Measurements from ENCODE around the gene PACRG.

Gene PACRG

DNA sequence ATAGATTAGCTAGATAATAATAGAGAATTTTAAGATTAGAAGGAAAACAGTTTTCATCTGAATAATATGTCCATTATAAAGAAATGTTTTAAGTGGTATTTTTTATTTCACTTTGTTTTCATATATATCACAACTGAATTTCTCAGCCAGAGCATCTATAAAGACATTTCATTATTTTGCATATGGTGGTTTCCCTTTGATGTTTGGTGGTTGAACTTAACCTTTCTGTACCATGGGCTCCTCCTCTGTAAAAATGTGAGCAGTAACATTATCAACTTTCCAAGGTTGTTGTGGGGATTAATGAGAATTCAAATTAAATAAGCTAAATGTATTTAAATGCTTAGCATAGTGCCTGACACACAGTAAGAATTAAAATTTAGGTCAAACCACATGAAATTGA is 567.0 kb downstream of the PACRG start:
- no peak for DNase-seq (ENCODE audit: low read depth, low spot score)

GRCh38 chr6:163296835-163297519 is 569.2 kb downstream of the PACRG start:
- Histone ChIP-seq H3K9me3 (ENCODE audit: control insufficient read depth, insufficient read depth, low read length) (no peaks in the 10 kb centered on the region), H3K36me3 (ENCODE audit: control insufficient read depth, insufficient read depth, low read length) (no peaks in the 10 kb centered on the region), H3K27me3 (ENCODE audit: control insufficient read depth, insufficient read depth, low read length) (no peaks in the 10 kb centered on the region), H3K4me3 (ENCODE audit: low read length) (no peak overlapping the region), H3K4me1 (ENCODE audit: control insufficient read depth, insufficient read depth, low read length) (no peaks in the 10 kb centered on the region), H3K27ac (ENCODE audit: low read length) (no peak overlapping the region)
- no CpG with 5 or more reads among the region's 6 CpGs for WGBS (ENCODE audit: insufficient coverage, insufficient read length)
- DNase-seq (ENCODE audit: low read depth, low spot score) = no peak

More for the DNA sequence above, 567.0 kb downstream of the PACRG start:
- Histone ChIP-seq H3K27me3 (ENCODE audit: control insufficient read depth, insufficient read depth, low read length) (no peaks in the 10 kb centered on the region), H3K36me3 (ENCODE audit: control insufficient read depth, insufficient read depth, low read length) (no peaks in the 10 kb centered on the region), H3K27ac (ENCODE audit: low read length) (no peak overlapping the region), H3K4me1 (ENCODE audit: control insufficient read depth, insufficient read depth, low read length) (no peaks in the 10 kb centered on the region), H3K9me3 (ENCODE audit: control insufficient read depth, insufficient read depth, low read length) (no peaks in the 10 kb centered on the region), H3K4me3 (ENCODE audit: low read length) (no peak overlapping the region)

DNA sequence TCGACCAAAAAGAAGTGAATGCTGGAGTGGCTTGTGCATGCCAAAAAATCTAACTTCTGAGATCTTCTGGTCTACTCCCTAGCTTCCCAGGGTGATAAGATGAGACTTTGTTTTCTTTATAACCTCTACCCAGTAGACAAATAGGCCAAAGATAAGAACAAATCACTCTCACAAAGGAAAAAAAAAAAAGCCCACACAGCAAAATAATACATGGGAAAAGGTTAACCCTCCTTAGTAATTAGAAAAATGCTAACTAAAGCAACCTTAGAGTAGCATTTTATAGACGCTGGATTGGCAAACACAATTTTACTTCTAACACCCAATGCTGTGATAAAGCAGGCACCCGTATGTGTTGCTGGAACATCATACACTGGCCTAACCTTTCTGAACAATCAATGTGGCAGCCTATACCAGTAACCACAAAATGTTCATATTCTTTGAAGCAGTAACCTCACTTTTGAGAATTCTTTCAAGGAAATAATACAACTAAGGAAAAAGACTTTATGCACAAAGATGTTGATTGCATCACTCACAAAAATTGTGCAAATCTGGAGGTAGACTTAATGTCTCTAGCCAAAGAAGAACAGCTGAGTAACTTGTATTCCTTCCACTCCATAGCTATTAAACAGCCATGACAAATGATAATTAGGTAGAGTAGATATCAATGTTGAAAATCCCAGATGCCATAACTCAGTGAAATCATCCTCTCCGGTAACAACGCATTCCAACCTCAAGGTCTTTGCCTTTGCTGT is 570.5 kb downstream of the PACRG start:
- H3K4me3 ChIP-seq (ENCODE audit: low read length) = no peak overlapping the region
- no peaks in the 10 kb centered on the region for H3K27me3 ChIP-seq (ENCODE audit: control insufficient read depth, insufficient read depth, low read length)
- H3K36me3 ChIP-seq (ENCODE audit: control insufficient read depth, insufficient read depth, low read length) = no peaks in the 10 kb centered on the region
- H3K4me1 ChIP-seq (ENCODE audit: control insufficient read depth, insufficient read depth, low read length) = no peaks in the 10 kb centered on the region
- no CpG with 5 or more reads among the region's 5 CpGs for WGBS (ENCODE audit: insufficient coverage, insufficient read length)
- H3K9me3 ChIP-seq (ENCODE audit: control insufficient read depth, insufficient read depth, low read length) = no peaks in the 10 kb centered on the region
- no peak overlapping the region for H3K27ac ChIP-seq (ENCODE audit: low read length)
- DNase-seq (ENCODE audit: low read depth, low spot score) = no peak

DNA sequence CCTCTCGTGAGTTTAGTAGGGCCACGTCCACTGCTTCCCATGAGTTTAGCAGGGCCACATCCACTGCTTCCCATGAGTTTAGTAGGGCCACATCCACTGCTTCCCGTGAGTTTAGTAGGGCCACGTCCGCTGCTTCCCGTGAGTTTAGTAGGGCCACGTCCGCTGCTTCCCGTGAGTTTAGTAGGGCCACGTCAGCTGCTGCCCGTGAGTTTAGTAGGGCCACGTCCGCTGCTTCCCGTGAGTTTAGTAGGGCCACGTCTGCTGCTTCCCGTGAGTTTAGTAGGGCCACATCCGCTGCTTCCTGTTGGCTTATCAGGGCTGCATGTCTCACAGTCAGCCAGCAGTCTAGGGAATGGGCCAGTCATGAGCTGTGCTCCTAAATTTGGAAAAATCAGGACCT is 573.1 kb downstream of the PACRG start:
- Histone ChIP-seq H3K27ac (ENCODE audit: low read length) (no peak overlapping the region), H3K4me3 (ENCODE audit: low read length) (no peak overlapping the region), H3K27me3 (ENCODE audit: control insufficient read depth, insufficient read depth, low read length) (no peaks in the 10 kb centered on the region), H3K36me3 (ENCODE audit: control insufficient read depth, insufficient read depth, low read length) (no peaks in the 10 kb centered on the region), H3K9me3 (ENCODE audit: control insufficient read depth, insufficient read depth, low read length) (no peaks in the 10 kb centered on the region), H3K4me1 (ENCODE audit: control insufficient read depth, insufficient read depth, low read length) (no peaks in the 10 kb centered on the region)
- no CpG with 5 or more reads among the region's 17 CpGs for WGBS (ENCODE audit: insufficient coverage, insufficient read length)
- no peak for DNase-seq (ENCODE audit: low read depth, low spot score)

DNA sequence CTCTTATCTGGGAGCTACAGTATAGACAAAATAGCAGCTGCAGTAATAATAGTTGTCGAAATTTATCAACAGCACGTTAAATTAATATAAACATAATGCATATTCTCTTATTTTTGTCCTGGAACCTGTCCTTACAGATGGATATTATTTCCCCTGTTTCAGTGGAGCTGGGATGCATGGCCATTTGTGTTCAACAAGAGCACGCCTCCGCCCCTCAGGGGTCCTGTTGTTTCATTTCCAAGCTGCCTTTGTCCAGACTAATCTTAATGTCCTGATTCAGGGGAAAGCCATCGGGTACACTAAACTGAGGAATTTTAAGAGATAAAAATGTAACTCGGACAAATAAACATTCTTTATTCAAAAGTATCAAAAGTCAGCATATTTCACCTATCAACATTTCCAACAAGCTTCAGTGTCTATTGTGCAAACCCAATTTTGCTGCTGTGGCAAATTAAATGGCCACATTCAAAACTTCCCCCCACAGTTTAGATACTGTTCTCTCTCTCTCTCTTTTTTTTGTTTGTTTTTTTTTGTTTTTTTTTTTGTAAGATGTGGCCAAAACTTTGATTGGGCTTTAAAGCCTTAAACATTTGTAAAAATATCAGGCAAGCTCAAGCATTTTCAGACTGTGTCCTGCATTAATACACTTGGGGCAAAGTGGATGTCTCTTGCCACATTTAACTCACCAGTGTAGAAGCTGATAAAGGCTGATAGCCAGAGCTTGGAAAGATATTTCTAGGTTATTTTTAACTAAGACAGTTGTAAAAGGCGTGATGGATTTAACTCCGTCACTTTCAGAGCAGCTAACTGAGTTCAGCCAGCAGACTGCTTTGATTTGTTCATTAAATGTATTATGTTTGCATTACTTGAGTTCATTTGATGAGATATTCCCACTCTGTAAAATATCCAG is 574.2 kb downstream of the PACRG start:
- H3K27me3 ChIP-seq (ENCODE audit: control insufficient read depth, insufficient read depth, low read length) = no peaks in the 10 kb centered on the region
- H3K27ac ChIP-seq (ENCODE audit: low read length) = no peak overlapping the region
- H3K36me3 ChIP-seq (ENCODE audit: control insufficient read depth, insufficient read depth, low read length) = no peaks in the 10 kb centered on the region
- no peaks in the 10 kb centered on the region for H3K9me3 ChIP-seq (ENCODE audit: control insufficient read depth, insufficient read depth, low read length)
- DNase-seq (ENCODE audit: low read depth, low spot score) = no peak
- no CpG with 5 or more reads among the region's 8 CpGs for WGBS (ENCODE audit: insufficient coverage, insufficient read length)
- H3K4me3 ChIP-seq (ENCODE audit: low read length) = no peak overlapping the region
- H3K4me1 ChIP-seq (ENCODE audit: control insufficient read depth, insufficient read depth, low read length) = no peaks in the 10 kb centered on the region

- H3K27ac ChIP-seq (ENCODE audit: low read length) = no peak overlapping the region
- no peaks in the 10 kb centered on the region for H3K27me3 ChIP-seq (ENCODE audit: control insufficient read depth, insufficient read depth, low read length)
- no peak overlapping the region for H3K4me3 ChIP-seq (ENCODE audit: low read length)
- DNase-seq (ENCODE audit: low read depth, low spot score) = no peak
- no CpG with 5 or more reads among the region's 9 CpGs for WGBS (ENCODE audit: insufficient coverage, insufficient read length)
- no peaks in the 10 kb centered on the region for H3K4me1 ChIP-seq (ENCODE audit: control insufficient read depth, insufficient read depth, low read length)
- no peaks in the 10 kb centered on the region for H3K36me3 ChIP-seq (ENCODE audit: control insufficient read depth, insufficient read depth, low read length)
- no peaks in the 10 kb centered on the region for H3K9me3 ChIP-seq (ENCODE audit: control insufficient read depth, insufficient read depth, low read length)
Measured at GRCh38 chr6:163302747-163303146, 575.0 kb downstream of the PACRG start.

DNA sequence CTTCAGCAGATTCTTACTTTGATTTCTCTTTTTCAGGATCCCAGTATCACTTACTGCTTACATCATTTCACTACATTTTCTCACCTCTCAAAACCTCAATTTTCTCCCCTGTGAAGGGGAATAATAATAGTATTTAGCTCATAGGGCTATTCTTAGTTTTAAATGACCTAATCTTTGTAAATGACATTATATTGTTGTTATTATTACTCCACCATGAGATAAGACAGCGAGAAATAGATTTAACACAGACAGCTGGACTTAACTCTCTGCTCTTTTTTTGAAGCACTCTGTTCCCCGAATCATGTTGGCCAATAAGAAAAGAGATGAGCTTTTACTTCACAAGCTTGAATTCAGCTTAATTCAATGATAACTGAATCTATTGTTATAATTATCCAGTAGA is 578.2 kb downstream of the PACRG start:
- no peak for DNase-seq (ENCODE audit: low read depth, low spot score)
- no CpG with 5 or more reads among the region's 2 CpGs for WGBS (ENCODE audit: insufficient coverage, insufficient read length)
- no peak overlapping the region for H3K4me3 ChIP-seq (ENCODE audit: low read length)

GRCh38 chr6:163308629-163309440 is 581.1 kb downstream of the PACRG start:
- Histone ChIP-seq H3K27ac (ENCODE audit: low read length) (no peak overlapping the region), H3K4me1 (ENCODE audit: control insufficient read depth, insufficient read depth, low read length) (no peaks in the 10 kb centered on the region), H3K36me3 (ENCODE audit: control insufficient read depth, insufficient read depth, low read length) (no peaks in the 10 kb centered on the region), H3K4me3 (ENCODE audit: low read length) (no peak overlapping the region), H3K9me3 (ENCODE audit: control insufficient read depth, insufficient read depth, low read length) (no peaks in the 10 kb centered on the region), H3K27me3 (ENCODE audit: control insufficient read depth, insufficient read depth, low read length) (no peaks in the 10 kb centered on the region)
- no CpG with 5 or more reads among the region's 22 CpGs for WGBS (ENCODE audit: insufficient coverage, insufficient read length)
- no peak for DNase-seq (ENCODE audit: low read depth, low spot score)

More for the DNA sequence above, 578.2 kb downstream of the PACRG start:
- Histone ChIP-seq H3K27me3 (ENCODE audit: control insufficient read depth, insufficient read depth, low read length) (no peaks in the 10 kb centered on the region), H3K9me3 (ENCODE audit: control insufficient read depth, insufficient read depth, low read length) (no peaks in the 10 kb centered on the region), H3K27ac (ENCODE audit: low read length) (no peak overlapping the region), H3K4me1 (ENCODE audit: control insufficient read depth, insufficient read depth, low read length) (no peaks in the 10 kb centered on the region), H3K36me3 (ENCODE audit: control insufficient read depth, insufficient read depth, low read length) (no peaks in the 10 kb centered on the region)

DNA sequence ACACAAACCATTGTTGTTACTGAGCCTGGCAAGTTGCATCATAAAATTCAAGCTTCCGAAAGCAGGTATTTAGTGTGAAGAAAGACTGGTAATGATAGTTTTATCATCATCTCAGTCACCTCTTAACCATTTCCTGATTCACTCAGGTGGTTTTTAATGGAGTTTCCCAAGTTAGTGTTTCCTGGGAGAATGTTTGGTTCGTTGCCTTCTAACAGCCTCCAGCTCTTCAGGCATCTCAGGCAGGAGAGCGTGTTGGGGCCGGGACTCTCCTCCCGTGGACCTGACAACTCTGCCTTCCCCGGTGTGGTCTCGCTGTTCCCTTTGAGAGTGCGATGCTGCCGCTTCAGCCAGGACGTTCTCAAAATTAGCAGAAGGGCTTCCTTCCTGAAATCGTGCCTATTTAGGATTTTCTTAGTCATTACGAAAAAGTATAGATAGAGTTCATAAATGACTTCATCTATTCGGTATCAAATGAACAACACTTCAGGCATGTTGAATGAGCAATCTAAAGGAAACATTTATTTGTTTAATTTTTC is 581.8 kb downstream of the PACRG start:
- Histone ChIP-seq H3K4me3 (ENCODE audit: low read length) (no peak overlapping the region), H3K4me1 (ENCODE audit: control insufficient read depth, insufficient read depth, low read length) (no peaks in the 10 kb centered on the region)
- DNase-seq (ENCODE audit: low read depth, low spot score) = no peak

More for the DNA sequence above, 581.8 kb downstream of the PACRG start:
- no peak overlapping the region for H3K27ac ChIP-seq (ENCODE audit: low read length)
- no peaks in the 10 kb centered on the region for H3K9me3 ChIP-seq (ENCODE audit: control insufficient read depth, insufficient read depth, low read length)
- H3K36me3 ChIP-seq (ENCODE audit: control insufficient read depth, insufficient read depth, low read length) = no peaks in the 10 kb centered on the region
- WGBS (ENCODE audit: insufficient coverage, insufficient read length) = no CpG with 5 or more reads among the region's 13 CpGs
- no peaks in the 10 kb centered on the region for H3K27me3 ChIP-seq (ENCODE audit: control insufficient read depth, insufficient read depth, low read length)
